ENCODE results near the gene AGPAT3. TPM values are rescaled to one million over a fixed set of nuclear protein-coding genes. Genes with fewer than 3 reads are reported as not detected.
A peak's percentile ranks its signal among the peaks of the same experiment; 100 is the strongest.

The AGPAT3 gene
- total and polyA plus RNA-seq, 10 of the 15 experiments (the other 5 are each of a cell fraction or from before 2014, with no cell fraction given), result 1.2 to 110 (median 30.8) TPM

DNA sequence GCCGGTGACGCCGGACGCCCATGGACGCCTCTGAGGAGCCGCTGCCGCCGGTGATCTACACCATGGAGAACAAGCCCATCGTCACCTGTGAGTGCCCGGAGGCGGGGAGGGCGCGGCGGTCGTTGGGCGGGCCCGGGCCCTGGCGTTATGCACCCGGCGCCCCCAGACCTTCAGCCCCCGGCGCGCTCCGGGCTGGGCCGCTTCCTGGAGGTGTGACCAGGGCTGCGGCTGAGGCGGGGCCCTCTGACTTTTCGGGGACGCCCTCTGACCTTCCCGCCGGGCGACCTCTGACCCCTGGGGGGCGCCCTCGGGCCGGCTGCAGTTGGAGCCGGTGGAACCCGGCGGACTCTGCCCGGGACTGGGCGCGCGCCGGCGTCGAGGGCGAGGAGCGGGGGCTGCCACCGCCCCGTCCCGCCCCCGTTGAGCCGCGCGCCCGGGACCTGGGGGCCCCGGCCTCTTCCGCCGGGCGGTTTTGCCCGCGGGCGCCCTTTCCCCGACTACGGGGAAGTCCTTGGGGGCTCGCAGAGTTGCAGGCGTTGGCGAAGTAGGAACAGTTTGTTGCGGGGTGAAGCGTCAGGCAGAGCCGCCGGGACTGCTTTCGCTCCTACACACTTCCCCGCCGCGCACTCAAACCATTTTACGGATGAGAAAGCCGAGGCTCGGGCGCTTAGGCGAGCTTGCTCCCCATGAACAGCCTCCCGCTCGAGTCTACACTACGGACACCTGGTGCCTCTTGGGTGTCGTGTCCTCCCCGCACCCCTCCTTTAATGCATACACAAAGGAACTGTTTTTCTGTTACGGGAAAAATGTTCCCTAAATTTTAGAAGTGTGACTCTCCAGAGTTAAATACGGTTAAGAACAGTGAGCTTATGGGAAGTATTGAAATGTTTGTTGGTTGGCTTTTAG lies 147.7 kb downstream of the AGPAT3 start (continued):
- TF ChIP-seq, protein P1, sequence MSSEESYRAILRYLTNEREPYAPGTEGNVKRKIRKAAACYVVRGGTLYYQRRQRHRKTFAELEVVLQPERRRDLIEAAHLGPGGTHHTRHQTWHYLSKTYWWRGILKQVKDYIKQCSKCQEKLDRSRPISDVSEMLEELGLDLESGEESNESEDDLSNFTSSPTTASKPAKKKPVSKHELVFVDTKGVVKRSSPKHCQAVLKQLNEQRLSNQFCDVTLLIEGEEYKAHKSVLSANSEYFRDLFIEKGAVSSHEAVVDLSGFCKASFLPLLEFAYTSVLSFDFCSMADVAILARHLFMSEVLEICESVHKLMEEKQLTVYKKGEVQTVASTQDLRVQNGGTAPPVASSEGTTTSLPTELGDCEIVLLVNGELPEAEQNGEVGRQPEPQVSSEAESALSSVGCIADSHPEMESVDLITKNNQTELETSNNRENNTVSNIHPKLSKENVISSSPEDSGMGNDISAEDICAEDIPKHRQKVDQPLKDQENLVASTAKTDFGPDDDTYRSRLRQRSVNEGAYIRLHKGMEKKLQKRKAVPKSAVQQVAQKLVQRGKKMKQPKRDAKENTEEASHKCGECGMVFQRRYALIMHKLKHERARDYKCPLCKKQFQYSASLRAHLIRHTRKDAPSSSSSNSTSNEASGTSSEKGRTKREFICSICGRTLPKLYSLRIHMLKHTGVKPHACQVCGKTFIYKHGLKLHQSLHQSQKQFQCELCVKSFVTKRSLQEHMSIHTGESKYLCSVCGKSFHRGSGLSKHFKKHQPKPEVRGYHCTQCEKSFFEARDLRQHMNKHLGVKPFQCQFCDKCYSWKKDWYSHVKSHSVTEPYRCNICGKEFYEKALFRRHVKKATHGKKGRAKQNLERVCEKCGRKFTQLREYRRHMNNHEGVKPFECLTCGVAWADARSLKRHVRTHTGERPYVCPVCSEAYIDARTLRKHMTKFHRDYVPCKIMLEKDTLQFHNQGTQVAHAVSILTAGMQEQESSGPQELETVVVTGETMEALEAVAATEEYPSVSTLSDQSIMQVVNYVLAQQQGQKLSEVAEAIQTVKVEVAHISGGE (CRISPR knock-in tag; IDR thresholded peaks at IDR 0.05), result peak; percentile 73
- TF ChIP-seq ZNF207 (IDR thresholded peaks at IDR 0.05; ENCODE audit: borderline replicate concordance) (0 out of 2 replicates have a peak, but pooled peaks have one; percentile 61), HDAC6 (IDR thresholded peaks at IDR 0.05; ENCODE audit: unreplicated experiment) (no peak), JUND (IDR thresholded peaks at IDR 0.05; ENCODE audit: low read depth, low read length) (no peak), SP1 (IDR thresholded peaks at IDR 0.05; ENCODE audit: low read depth, low read length) (no peak), MEF2B (IDR thresholded peaks at IDR 0.05; ENCODE audit: partially characterized antibody, poor library complexity, severe bottlenecking) (no peak), RAD51 (IDR thresholded peaks at IDR 0.05) (no peak), NFYB (IDR thresholded peaks at IDR 0.05; ENCODE audit: insufficient read depth, low read depth, low read length) (no peak), SMC3 (IDR thresholded peaks at IDR 0.05; ENCODE audit: borderline replicate concordance, low read length) (no peak), ZBED1 (IDR thresholded peaks at IDR 0.05; ENCODE audit: borderline replicate concordance) (no peak)
- TF ChIP-seq, protein P2, sequence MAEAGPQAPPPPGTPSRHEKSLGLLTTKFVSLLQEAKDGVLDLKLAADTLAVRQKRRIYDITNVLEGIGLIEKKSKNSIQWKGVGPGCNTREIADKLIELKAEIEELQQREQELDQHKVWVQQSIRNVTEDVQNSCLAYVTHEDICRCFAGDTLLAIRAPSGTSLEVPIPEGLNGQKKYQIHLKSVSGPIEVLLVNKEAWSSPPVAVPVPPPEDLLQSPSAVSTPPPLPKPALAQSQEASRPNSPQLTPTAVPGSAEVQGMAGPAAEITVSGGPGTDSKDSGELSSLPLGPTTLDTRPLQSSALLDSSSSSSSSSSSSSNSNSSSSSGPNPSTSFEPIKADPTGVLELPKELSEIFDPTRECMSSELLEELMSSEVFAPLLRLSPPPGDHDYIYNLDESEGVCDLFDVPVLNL (IDR thresholded peaks at IDR 0.05; ENCODE audit: low read depth, low read length), result 0 out of 2 replicates have a peak, but pooled peaks have one; percentile 23
- TF ChIP-seq, protein P3, sequence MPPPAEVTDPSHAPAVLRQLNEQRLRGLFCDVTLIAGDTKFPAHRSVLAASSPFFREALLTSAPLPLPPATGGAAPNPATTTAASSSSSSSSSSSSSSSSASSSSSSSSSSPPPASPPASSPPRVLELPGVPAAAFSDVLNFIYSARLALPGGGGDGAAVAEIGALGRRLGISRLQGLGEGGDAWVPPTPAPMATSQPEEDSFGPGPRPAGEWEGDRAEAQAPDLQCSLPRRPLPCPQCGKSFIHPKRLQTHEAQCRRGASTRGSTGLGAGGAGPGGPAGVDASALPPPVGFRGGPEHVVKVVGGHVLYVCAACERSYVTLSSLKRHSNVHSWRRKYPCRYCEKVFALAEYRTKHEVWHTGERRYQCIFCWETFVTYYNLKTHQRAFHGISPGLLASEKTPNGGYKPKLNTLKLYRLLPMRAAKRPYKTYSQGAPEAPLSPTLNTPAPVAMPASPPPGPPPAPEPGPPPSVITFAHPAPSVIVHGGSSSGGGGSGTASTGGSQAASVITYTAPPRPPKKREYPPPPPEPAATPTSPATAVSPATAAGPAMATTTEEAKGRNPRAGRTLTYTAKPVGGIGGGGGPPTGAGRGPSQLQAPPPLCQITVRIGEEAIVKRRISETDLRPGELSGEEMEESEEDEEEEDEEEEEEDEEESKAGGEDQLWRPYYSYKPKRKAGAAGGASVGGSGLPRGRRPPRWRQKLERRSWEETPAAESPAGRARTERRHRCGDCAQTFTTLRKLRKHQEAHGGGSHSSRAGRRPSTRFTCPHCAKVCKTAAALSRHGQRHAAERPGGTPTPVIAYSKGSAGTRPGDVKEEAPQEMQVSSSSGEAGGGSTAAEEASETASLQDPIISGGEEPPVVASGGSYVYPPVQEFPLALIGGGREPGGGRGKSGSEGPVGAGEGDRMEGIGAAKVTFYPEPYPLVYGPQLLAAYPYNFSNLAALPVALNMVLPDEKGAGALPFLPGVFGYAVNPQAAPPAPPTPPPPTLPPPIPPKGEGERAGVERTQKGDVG (CRISPR knock-in tag; IDR thresholded peaks at IDR 0.05), result no peak
- TF ChIP-seq, protein P4, sequence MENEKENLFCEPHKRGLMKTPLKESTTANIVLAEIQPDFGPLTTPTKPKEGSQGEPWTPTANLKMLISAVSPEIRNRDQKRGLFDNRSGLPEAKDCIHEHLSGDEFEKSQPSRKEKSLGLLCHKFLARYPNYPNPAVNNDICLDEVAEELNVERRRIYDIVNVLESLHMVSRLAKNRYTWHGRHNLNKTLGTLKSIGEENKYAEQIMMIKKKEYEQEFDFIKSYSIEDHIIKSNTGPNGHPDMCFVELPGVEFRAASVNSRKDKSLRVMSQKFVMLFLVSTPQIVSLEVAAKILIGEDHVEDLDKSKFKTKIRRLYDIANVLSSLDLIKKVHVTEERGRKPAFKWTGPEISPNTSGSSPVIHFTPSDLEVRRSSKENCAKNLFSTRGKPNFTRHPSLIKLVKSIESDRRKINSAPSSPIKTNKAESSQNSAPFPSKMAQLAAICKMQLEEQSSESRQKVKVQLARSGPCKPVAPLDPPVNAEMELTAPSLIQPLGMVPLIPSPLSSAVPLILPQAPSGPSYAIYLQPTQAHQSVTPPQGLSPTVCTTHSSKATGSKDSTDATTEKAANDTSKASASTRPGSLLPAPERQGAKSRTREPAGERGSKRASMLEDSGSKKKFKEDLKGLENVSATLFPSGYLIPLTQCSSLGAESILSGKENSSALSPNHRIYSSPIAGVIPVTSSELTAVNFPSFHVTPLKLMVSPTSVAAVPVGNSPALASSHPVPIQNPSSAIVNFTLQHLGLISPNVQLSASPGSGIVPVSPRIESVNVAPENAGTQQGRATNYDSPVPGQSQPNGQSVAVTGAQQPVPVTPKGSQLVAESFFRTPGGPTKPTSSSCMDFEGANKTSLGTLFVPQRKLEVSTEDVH (IDR thresholded peaks at IDR 0.05; ENCODE audit: low read depth, partially characterized antibody), result no peak
- TF ChIP-seq, protein P5, sequence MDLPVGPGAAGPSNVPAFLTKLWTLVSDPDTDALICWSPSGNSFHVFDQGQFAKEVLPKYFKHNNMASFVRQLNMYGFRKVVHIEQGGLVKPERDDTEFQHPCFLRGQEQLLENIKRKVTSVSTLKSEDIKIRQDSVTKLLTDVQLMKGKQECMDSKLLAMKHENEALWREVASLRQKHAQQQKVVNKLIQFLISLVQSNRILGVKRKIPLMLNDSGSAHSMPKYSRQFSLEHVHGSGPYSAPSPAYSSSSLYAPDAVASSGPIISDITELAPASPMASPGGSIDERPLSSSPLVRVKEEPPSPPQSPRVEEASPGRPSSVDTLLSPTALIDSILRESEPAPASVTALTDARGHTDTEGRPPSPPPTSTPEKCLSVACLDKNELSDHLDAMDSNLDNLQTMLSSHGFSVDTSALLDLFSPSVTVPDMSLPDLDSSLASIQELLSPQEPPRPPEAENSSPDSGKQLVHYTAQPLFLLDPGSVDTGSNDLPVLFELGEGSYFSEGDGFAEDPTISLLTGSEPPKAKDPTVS (IDR thresholded peaks at IDR 0.05; ENCODE audit: low read depth, low read length), result no peak
- TF ChIP-seq, protein P6, sequence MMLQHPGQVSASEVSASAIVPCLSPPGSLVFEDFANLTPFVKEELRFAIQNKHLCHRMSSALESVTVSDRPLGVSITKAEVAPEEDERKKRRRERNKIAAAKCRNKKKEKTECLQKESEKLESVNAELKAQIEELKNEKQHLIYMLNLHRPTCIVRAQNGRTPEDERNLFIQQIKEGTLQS (IDR thresholded peaks at IDR 0.05; ENCODE audit: borderline replicate concordance, extremely low read depth, low read depth, low read length), result no peak
